Loucy (cell line): ENCODE results near the gene ELL.

Experiments
- H2AFZ ChIP-seq: fragments of 200-600 bp; sonication (generic); 2 replicates; pipeline ENCODE4 v1.6.0; 2016; ENCODE audit warnings: antibody characterized with exemption, mild to moderate bottlenecking, low read length, moderate library complexity
- H3F3A ChIP-seq: fragments of 200-600 bp; 2 replicates; pipeline ENCODE4 v1.6.0; 2016; ENCODE audit warnings: antibody characterized with exemption, low read depth, mild to moderate bottlenecking
- H3K27me3 ChIP-seq: fragments of 200-600 bp; sonication (generic); 2 replicates; pipeline ENCODE4 v1.6.1; 2014; ENCODE audit warnings: low read length, mild to moderate bottlenecking; ENCODE audit not compliant: insufficient read depth, poor library complexity, severe bottlenecking
- H3K36me3 ChIP-seq: fragments of 200-600 bp; sonication (generic); 2 replicates; pipeline ENCODE4 v1.6.1; 2016; ENCODE audit warnings: low read length; ENCODE audit not compliant: insufficient read depth
- H3K4me1 ChIP-seq: fragments of 200-600 bp; sonication (generic); 2 replicates; pipeline ENCODE4 v1.5.1; 2014; ENCODE audit warnings: low read length, mild to moderate bottlenecking; ENCODE audit not compliant: insufficient read depth, poor library complexity, severe bottlenecking
- H3K4me2 ChIP-seq: fragments of 200-600 bp; sonication (generic); 2 replicates; pipeline ENCODE4 v1.6.0; 2014; ENCODE audit warnings: antibody characterized with exemption, low read length, low read depth, mild to moderate bottlenecking; ENCODE audit not compliant: poor library complexity, severe bottlenecking
- H3K4me3 ChIP-seq: fragments of 200-600 bp; sonication (generic); 2 replicates; pipeline ENCODE4 v1.5.1; 2014; ENCODE audit warnings: low read length, mild to moderate bottlenecking, mixed read lengths; ENCODE audit not compliant: poor library complexity, severe bottlenecking
- H3K79me2 ChIP-seq: fragments of 200-600 bp; sonication (generic); 2 replicates; pipeline ENCODE4 v1.6.1; 2014; ENCODE audit warnings: low read length; ENCODE audit not compliant: insufficient read depth
- H3K9ac ChIP-seq: fragments of 200-600 bp; sonication (generic); 2 replicates; pipeline ENCODE4 v1.6.0; 2014; ENCODE audit warnings: mild to moderate bottlenecking, low read depth, low read length, moderate library complexity; ENCODE audit not compliant: poor library complexity, severe bottlenecking
- H3K9me2 ChIP-seq: fragments of 200-600 bp; sonication (generic); replicated peaks from 2 replicates; pipeline ENCODE4 v1.6.1; 2016; ENCODE audit warnings: low read depth, low read length, mixed read lengths
- H3K9me3 ChIP-seq: fragments of 200-600 bp; sonication (generic); 2 replicates; pipeline ENCODE4 v1.6.1; 2014; ENCODE audit warnings: mild to moderate bottlenecking, antibody characterized with exemption, low read length, low read depth; ENCODE audit not compliant: insufficient read depth
- H4K20me1 ChIP-seq: fragments of 200-600 bp; sonication (generic); 2 replicates; pipeline ENCODE4 v1.6.0; 2014; ENCODE audit warnings: antibody characterized with exemption, low read length, mild to moderate bottlenecking; ENCODE audit not compliant: insufficient read depth, poor library complexity, severe bottlenecking
- CTCF ChIP-seq: fragments of 200-600 bp; sonication (generic); conservative IDR thresholded peaks from 2 replicates; pipeline ENCODE4 v1.5.1; 2014; ENCODE audit warnings: mild to moderate bottlenecking, antibody characterized with exemption, low read length
- EZH2phosphoT487 ChIP-seq: fragments of 200-600 bp; IDR thresholded peaks from 2 replicates; pipeline ENCODE4 v1.6.1; 2018; ENCODE audit warnings: antibody characterized with exemption, mild to moderate bottlenecking, moderate library complexity, borderline replicate concordance

The ELL gene

DNA sequence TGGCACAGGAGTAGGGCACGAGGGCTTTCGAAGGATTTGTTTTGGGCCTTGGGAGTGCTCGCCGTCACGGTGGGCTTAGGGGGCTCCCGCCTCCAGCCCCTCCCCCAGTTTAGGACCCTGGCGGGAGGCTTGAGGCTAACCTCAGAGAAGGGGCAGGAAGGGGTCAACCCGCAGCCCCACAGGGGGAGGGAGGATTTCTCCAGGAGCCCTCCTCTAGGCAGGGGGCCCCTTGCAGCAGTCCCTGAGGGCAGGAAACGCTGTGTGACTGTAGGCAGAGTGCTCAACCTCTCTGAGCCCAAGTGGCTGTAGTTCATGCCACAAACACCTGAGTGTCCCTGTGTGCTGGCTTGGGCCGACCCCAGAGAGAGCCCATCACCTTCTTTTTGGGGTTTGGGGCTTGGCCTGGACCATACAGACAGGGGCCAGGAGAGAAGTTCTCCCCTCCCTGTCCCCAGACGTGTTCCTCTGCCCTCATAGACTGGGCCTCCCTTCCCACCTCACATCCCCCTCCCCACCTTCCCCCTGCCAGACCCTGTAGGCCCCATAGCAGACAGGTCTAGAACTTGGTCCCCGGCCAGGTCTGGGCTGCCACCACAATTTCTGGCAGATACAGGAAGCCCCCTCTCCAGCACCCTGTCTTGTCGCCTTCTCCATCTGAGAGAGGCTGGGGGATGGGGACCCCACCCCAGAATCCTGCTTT lies 92.0 kb downstream of the ELL start:
- Histone ChIP-seq H4K20me1 (peaks cover 19% of the 10 kb centered on the region), H3K36me3 (no peaks in the 10 kb centered on the region), H3K4me1 (peaks cover 18% of the 10 kb centered on the region), H3K9ac (peak overlapping the region; percentile 71), H3K79me2 (peaks cover 26% of the 10 kb centered on the region; the same call in 1 of the 2 replicates), H3F3A (no peaks in the 10 kb centered on the region), H3K4me2 (peak overlapping the region; percentile 88), H3K9me3 (no peaks in the 10 kb centered on the region), H2AFZ (no peak overlapping the region), H3K4me3 (peak overlapping the region; percentile 72), H3K27me3 (no peaks in the 10 kb centered on the region), H3K9me2 (no peaks in the 10 kb centered on the region)
- TF ChIP-seq CTCF: no peak
- TF ChIP-seq EZH2phosphoT487: no peak

- no peaks in the 10 kb centered on the region for H3K27me3 ChIP-seq
- peaks cover 18% of the 10 kb centered on the region for H3K4me1 ChIP-seq
- peak overlapping the region; percentile 88 for H3K4me2 ChIP-seq
- no peaks in the 10 kb centered on the region for H3F3A ChIP-seq
- peaks cover 35% of the 10 kb centered on the region; the same call in 1 of the 2 replicates for H3K79me2 ChIP-seq
- TF ChIP-seq CTCF (0 out of 2 replicates have a peak, but pooled peaks have one; percentile 19), EZH2phosphoT487 (no peak)
- no peaks in the 10 kb centered on the region for H3K36me3 ChIP-seq
- H3K9me3 ChIP-seq: no peaks in the 10 kb centered on the region
- H3K4me3 ChIP-seq: peak overlapping the region; percentile 72
- H3K9me2 ChIP-seq: no peaks in the 10 kb centered on the region
- no peak overlapping the region for H2AFZ ChIP-seq
- H3K9ac ChIP-seq: peak overlapping the region; percentile 71
- peaks cover 25% of the 10 kb centered on the region for H4K20me1 ChIP-seq
Observed at GRCh38 chr19:18428787-18429674, 92.8 kb downstream of the ELL start.

DNA sequence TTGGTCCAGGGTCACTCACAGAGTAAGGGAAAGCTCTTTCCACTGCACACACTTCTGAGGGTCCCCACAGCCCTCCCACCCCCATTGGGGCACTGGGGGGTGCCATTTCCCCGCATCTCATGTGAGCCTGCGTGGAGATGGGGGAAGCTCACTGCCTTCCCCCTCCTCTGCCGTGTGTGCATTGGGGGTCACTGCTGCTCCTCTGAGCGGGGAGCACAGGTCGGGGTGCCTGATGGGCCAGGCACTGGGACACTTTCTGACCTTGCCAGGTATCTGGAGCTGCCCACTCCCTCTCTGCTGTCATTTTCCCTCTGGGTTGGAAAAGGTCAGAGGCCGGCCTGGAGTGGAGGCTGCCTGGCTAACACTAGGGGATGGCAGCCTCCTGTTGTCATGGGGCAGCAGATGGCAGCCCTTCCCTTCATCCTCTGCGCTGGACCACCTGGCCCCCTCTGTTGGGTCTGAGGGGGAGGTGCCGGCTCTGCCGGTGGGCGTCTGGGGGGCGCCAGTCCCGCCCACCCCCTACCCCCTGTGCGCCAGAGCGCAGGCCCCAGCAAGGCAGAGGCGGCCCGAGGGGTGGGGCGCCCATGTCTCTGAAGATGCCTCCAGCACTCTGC lies 93.6 kb downstream of the ELL start:
- H3K9ac ChIP-seq: no peak overlapping the region
- H3K79me2 ChIP-seq: peaks cover 42% of the 10 kb centered on the region; the same call in 1 of the 2 replicates
- no peaks in the 10 kb centered on the region for H3K9me3 ChIP-seq
- H3F3A ChIP-seq: no peaks in the 10 kb centered on the region
- H3K4me2 ChIP-seq: peak overlapping the region; percentile 88
- no peaks in the 10 kb centered on the region for H3K9me2 ChIP-seq
- peak overlapping the region; percentile 72 for H3K4me3 ChIP-seq
- no peak overlapping the region for H2AFZ ChIP-seq
- peaks cover 27% of the 10 kb centered on the region for H4K20me1 ChIP-seq
- H3K36me3 ChIP-seq: no peaks in the 10 kb centered on the region
- no peaks in the 10 kb centered on the region for H3K27me3 ChIP-seq
- H3K4me1 ChIP-seq: peaks cover 19% of the 10 kb centered on the region
- TF ChIP-seq CTCF (no peak), EZH2phosphoT487 (no peak)
